Measurements from ENCODE around the gene FOXO1.

DNA sequence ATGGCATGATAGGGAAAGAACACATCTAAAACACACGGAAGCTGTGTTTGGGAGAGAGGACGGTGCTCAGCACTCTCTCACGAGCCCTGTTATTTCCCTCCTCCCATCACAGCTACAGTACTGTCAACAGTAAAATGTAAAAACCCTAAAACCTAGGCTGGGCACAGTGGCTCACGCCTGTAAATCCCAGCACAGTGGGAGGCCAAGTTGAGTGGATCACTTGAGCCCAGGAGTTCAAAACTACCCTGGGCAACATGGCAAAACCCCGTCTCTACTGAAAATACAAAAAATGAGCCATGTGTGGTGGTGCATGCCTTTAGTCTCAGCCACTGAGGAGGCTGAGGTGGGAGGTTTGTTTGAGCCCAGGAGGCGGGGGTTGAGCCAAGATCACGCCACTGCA, 54.8 kb downstream of the FOXO1 start:
- TF ChIP-seq RAD51 (IDR thresholded peaks at IDR 0.05; ENCODE audit: borderline replicate concordance): no peak
- TF ChIP-seq EP300 (IDR thresholded peaks at IDR 0.05; ENCODE audit: low read depth in 2 of 2, low read length in 2 of 2): no peak
- TF ChIP-seq EP300 (CRISPR knock-in tag; IDR thresholded peaks at IDR 0.05; ENCODE audit: borderline replicate concordance): no peak
- TF ChIP-seq, protein P1, sequence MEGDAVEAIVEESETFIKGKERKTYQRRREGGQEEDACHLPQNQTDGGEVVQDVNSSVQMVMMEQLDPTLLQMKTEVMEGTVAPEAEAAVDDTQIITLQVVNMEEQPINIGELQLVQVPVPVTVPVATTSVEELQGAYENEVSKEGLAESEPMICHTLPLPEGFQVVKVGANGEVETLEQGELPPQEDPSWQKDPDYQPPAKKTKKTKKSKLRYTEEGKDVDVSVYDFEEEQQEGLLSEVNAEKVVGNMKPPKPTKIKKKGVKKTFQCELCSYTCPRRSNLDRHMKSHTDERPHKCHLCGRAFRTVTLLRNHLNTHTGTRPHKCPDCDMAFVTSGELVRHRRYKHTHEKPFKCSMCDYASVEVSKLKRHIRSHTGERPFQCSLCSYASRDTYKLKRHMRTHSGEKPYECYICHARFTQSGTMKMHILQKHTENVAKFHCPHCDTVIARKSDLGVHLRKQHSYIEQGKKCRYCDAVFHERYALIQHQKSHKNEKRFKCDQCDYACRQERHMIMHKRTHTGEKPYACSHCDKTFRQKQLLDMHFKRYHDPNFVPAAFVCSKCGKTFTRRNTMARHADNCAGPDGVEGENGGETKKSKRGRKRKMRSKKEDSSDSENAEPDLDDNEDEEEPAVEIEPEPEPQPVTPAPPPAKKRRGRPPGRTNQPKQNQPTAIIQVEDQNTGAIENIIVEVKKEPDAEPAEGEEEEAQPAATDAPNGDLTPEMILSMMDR (CRISPR knock-in tag; IDR thresholded peaks at IDR 0.05): no peak
- no peak for TF ChIP-seq ZGPAT (CRISPR knock-in tag; IDR thresholded peaks at IDR 0.05)
- TF ChIP-seq MYNN (CRISPR knock-in tag; IDR thresholded peaks at IDR 0.05; ENCODE audit: low read depth): no peak
